ENCODE data around the gene ARHGAP4. TPM values are rescaled to one million over a fixed set of nuclear protein-coding genes. Genes with fewer than 3 reads are reported as not detected.

Gene ARHGAP4
- total and polyA plus RNA-seq, 2 donors: 11.6 to 28.4 TPM

DNA sequence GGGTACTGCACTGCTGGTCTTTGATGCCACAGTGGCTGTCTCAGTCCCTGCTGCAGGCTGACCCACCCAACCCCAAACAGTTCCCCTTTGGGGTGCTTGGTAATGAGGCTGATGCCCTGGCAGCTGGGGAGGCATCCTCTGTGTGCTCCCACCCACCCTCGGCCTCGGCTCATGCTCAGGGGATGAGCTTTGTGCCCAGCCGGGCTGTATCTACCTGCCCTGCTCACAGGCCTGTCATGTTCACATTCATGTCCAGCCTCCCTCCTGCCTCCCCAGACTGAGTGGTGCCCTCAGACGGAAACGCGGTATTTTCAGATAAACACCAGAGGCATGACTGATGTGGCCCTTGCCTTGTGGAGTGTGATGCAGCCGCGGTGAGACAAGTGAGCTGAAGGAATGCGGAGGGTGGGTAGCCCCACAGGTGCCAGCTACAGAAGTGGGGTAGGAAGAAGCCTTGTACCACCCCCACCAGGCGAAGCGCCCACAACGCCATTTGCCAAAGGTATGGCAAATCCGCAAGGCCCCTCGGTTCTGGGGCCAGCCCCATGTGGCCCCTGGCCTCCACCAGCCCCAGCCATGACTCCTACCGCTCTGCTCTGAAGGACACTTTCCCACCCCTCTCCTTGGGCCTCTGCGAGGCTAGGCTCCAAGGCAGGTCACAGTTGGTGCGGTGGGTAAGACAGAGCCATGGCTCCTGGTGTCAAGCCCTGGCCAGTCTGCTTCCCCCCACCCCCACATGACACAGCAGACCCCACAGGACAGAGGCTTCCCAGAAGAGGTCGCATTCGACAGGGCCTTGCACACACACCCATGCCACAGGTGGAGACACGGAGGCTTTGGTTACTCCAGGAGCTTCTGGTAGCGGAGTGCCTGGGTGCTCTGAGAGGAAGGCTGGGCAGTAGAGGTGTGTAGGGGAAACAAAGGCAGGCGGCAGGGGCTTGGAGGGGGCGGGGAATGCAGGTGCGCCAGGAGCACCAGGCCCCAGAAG is 20.2 kb upstream of the ARHGAP4 start:
- no peak for DNase-seq (ENCODE audit: extremely low spot score)
- H3K27ac ChIP-seq (ENCODE audit: low read depth): no peak overlapping the region
- no peak overlapping the region for H3K4me3 ChIP-seq (ENCODE audit: low read depth, low read length)
- H3K36me3 ChIP-seq (ENCODE audit: insufficient read depth): peaks cover 2% of the 10 kb centered on the region
- no peaks in the 10 kb centered on the region for H3K4me1 ChIP-seq (ENCODE audit: insufficient read depth)
- WGBS: 83% methylated on average over 24 of the region's 24 CpGs

- Histone ChIP-seq H3K4me1 (ENCODE audit: insufficient read depth) (no peaks in the 10 kb centered on the region), H3K27ac (ENCODE audit: low read depth) (no peak overlapping the region), H3K4me3 (ENCODE audit: low read depth, low read length) (no peak overlapping the region), H3K36me3 (ENCODE audit: insufficient read depth) (peaks cover 2% of the 10 kb centered on the region)
- WGBS: 54% methylated on average over 6 of the region's 6 CpGs
- no peak for DNase-seq (ENCODE audit: extremely low spot score)
Measured at GRCh38 chrX:153944800-153945150, 18.7 kb upstream of the ARHGAP4 start.

DNA sequence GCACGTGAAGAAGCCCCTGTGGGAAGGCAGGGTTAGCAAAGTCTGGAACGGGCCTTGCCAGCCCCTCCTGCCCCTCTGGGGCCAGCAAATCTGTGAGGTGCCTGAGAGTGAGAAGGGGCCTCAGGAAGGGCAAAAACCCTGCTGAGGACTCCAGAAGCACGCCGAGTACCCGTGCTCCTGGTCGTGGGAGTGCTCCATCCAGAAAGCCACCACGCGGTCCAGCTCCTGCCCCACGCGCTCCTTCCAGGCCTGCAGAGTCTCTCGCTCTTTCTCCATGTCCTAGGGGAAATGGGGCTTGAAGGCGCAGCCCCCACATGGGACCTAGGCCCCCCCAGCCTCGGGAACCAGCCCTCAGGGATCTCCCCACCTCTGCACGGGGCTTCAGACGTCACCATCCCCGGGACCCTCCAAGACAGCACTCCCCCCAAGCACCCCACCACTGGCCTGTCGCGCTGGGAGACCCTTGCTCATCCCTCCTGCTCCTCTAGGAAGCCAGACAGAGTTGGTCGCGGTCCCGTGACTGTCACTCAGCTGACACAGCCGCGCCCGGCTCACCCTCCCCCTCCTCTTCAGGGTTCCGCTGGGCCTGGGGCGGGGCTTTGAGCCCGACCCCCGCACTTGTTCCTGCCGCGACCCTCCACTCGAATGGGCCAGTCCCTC is 18.2 kb upstream of the ARHGAP4 start, which contains the start of gene RENBP:
TSS of gene RENBP (minus strand) at position 504 of the 660 bp plus-strand sequence. CDS start at position 471, 33 bp downstream.
- no peak within 1 kb of the TSS for H3K4me3 ChIP-seq (ENCODE audit: low read depth, low read length)
- no peaks in the 10 kb centered on the region for H3K4me1 ChIP-seq (ENCODE audit: insufficient read depth)
- WGBS: 28% methylated on average over 31 of the region's 31 CpGs
- no peak within 1 kb of the TSS for H3K27ac ChIP-seq (ENCODE audit: low read depth)
- no peak for DNase-seq (ENCODE audit: extremely low spot score)
- H3K36me3 ChIP-seq (ENCODE audit: insufficient read depth): peaks cover under 1% of the 10 kb centered on the region

GRCh38 chrX:153941336-153942252 is 15.5 kb upstream of the ARHGAP4 start:
- no peak overlapping the region for H3K27ac ChIP-seq (ENCODE audit: low read depth)
- no peak overlapping the region for H3K4me3 ChIP-seq (ENCODE audit: low read depth, low read length)
- 51% methylated on average over 23 of the region's 23 CpGs for WGBS
- H3K4me1 ChIP-seq (ENCODE audit: insufficient read depth): no peaks in the 10 kb centered on the region
- no peaks in the 10 kb centered on the region for H3K36me3 ChIP-seq (ENCODE audit: insufficient read depth)
- no peak for DNase-seq (ENCODE audit: extremely low spot score)

- Histone ChIP-seq H3K27ac (ENCODE audit: low read depth) (no peak overlapping the region), H3K4me1 (ENCODE audit: insufficient read depth) (no peaks in the 10 kb centered on the region), H3K4me3 (ENCODE audit: low read depth, low read length) (no peak overlapping the region), H3K36me3 (ENCODE audit: insufficient read depth) (no peaks in the 10 kb centered on the region)
- no peak for DNase-seq (ENCODE audit: extremely low spot score)
- 57% methylated on average over 7 of the region's 7 CpGs for WGBS
Measured at GRCh38 chrX:153939573-153939972, 13.5 kb upstream of the ARHGAP4 start.

GRCh38 chrX:153938226-153938786 is 12.2 kb upstream of the ARHGAP4 start:
- Histone ChIP-seq H3K27ac (ENCODE audit: low read depth) (no peak overlapping the region), H3K4me3 (ENCODE audit: low read depth, low read length) (no peak overlapping the region), H3K4me1 (ENCODE audit: insufficient read depth) (no peaks in the 10 kb centered on the region), H3K36me3 (ENCODE audit: insufficient read depth) (no peaks in the 10 kb centered on the region)
- no peak for DNase-seq (ENCODE audit: extremely low spot score)
- 76% methylated on average over 10 of the region's 10 CpGs for WGBS

GRCh38 chrX:153937056-153937455 is 11.0 kb upstream of the ARHGAP4 start:
- H3K4me3 ChIP-seq (ENCODE audit: low read depth, low read length): no peak overlapping the region
- no peaks in the 10 kb centered on the region for H3K36me3 ChIP-seq (ENCODE audit: insufficient read depth)
- H3K27ac ChIP-seq (ENCODE audit: low read depth): no peak overlapping the region
- 89% methylated on average over 3 of the region's 3 CpGs for WGBS
- no peak for DNase-seq (ENCODE audit: extremely low spot score)
- no peaks in the 10 kb centered on the region for H3K4me1 ChIP-seq (ENCODE audit: insufficient read depth)

DNA sequence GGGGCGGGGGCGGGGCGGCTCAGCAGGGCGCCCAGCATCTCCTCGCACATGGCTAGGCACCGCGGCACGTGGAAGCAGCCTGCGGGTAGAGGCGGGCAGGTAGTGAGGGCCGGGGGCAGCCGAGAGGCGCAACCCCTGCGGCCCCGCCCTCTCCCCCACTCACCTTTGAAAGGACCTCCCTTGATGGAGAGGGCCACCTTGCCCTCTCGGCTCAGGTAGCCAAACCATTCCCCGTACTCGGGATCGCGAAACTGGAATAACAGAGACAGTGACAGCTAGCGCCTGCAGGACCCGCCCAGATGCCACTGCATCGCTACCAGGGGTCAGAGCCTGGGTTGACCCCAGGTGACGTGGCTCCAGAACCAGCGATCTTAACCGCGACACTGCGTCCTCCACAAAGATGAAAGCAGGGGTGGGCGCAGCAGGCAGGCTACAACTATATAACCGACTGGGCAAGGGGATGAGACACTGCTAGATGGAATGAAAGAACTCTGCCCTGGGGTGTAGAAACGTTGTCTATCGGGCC is 9.3 kb upstream of the ARHGAP4 start:
- DNase-seq (ENCODE audit: extremely low spot score): no peak
- no peaks in the 10 kb centered on the region for H3K36me3 ChIP-seq (ENCODE audit: insufficient read depth)
- H3K4me3 ChIP-seq (ENCODE audit: low read depth, low read length): peak overlapping the region; percentile 82
- H3K27ac ChIP-seq (ENCODE audit: low read depth): no peak overlapping the region
- 8% methylated on average over 28 of the region's 32 CpGs for WGBS
- H3K4me1 ChIP-seq (ENCODE audit: insufficient read depth): no peaks in the 10 kb centered on the region

DNA sequence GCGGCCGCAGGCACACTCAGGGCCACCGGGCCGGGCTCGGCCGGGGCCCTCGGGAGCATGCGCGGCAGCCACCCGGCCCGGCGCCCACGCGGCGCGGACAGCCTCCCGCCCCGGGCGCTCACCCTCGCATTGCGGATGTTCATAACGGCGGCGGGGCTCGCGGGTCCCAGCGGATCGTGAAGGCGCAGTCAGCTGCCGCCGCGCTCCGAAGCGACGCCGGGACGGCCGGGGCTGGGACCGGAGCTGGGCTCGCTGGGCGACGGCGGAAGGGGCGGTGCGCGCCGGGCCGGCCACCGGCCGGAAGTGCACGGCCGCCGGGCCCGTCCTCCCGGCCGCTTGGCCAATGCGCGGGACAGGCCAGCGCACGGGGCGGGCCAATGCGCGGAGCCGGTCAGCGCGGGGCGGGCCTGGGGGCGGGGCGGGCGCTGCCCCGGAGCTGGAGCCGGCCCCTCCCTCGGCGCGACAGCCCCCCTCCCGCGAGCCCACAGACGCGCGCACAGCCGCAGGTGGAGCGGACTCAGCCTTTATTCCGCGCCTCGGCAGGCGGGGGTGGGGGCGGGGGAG is 8.8 kb upstream of the ARHGAP4 start, which contains the start of gene NAA10:
TSS of gene NAA10 (minus strand) at position 276 of the 564 bp plus-strand sequence. CDS start at position 143, 133 bp downstream.
- Histone ChIP-seq H3K27ac (ENCODE audit: low read depth) (no peak within 1 kb of the TSS), H3K4me1 (ENCODE audit: insufficient read depth) (no peaks in the 10 kb centered on the region), H3K4me3 (ENCODE audit: low read depth, low read length) (peak within 1 kb of the TSS; percentile 82), H3K36me3 (ENCODE audit: insufficient read depth) (no peaks in the 10 kb centered on the region)
- under 1% methylated on average over 58 of the region's 87 CpGs for WGBS
- DNase-seq (ENCODE audit: extremely low spot score): no peak

- no peak overlapping the region for H3K27ac ChIP-seq (ENCODE audit: low read depth)
- WGBS: 6% methylated on average over 33 of the region's 33 CpGs
- H3K4me3 ChIP-seq (ENCODE audit: low read depth, low read length): peak overlapping the region; percentile 82
- DNase-seq (ENCODE audit: extremely low spot score): no peak
- no peaks in the 10 kb centered on the region for H3K4me1 ChIP-seq (ENCODE audit: insufficient read depth)
- H3K36me3 ChIP-seq (ENCODE audit: insufficient read depth): no peaks in the 10 kb centered on the region
Measured at GRCh38 chrX:153934148-153934761, 8.2 kb upstream of the ARHGAP4 start.

DNA sequence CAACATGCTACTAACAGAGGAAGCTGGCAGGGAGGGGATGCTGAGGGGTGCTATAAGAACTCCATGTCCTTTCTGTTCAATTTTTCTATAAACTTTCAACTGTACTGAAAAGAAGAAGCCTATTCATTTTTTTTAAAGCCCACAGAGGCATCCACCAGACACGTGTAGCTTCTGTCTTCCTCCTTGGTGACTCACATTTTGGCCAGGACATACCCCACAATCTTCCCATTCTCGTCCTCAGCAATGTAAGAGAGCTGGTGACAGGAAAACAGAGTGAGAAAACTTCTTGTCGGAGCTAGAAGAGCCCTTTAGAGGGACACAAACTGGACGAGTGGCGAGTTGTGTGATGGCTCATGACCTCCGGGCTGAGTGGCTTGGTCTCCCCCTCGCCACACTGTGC is 7.7 kb upstream of the ARHGAP4 start:
- H3K4me1 ChIP-seq (ENCODE audit: insufficient read depth): no peaks in the 10 kb centered on the region
- H3K27ac ChIP-seq (ENCODE audit: low read depth): no peak overlapping the region
- WGBS: 32% methylated on average over 7 of the region's 7 CpGs
- no peak for DNase-seq (ENCODE audit: extremely low spot score)
- H3K36me3 ChIP-seq (ENCODE audit: insufficient read depth): no peaks in the 10 kb centered on the region
- H3K4me3 ChIP-seq (ENCODE audit: low read depth, low read length): peak overlapping the region; percentile 82

DNA sequence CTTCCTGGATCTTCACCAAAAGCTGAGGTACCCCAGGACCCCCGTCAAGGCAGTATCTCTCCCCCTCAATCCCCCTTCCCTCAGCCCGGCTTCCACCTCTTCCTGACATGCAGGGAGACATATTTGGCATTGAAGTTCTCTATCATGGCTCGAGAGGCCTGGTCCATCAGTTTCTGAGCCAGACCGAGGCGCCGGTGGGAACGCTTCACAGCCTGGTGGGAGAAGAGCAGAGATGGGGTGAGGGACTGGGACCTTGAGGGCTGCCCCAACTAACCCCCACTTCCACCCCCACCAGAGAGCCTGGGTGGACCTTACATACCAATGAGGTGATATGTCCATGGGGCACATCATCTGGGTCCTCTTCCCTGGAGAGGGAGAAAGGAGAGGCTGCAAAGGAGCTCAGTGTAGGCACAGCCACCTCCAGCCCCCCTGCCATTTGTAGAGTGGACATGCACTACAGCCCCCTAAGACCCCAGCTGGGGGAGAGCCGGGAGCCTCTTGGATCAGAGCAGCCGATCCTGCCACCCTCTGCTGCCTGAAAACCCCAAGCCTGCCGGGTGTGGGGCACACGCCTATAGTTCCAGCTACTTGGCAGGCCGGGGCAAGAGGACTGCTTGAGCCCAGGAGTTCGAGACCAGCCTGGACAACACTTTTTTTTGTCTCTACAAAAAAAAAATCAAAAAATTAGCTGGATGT is 6.3 kb upstream of the ARHGAP4 start:
- H3K36me3 ChIP-seq (ENCODE audit: insufficient read depth): no peaks in the 10 kb centered on the region
- no peaks in the 10 kb centered on the region for H3K4me1 ChIP-seq (ENCODE audit: insufficient read depth)
- H3K4me3 ChIP-seq (ENCODE audit: low read depth, low read length): no peak overlapping the region
- no peak for DNase-seq (ENCODE audit: extremely low spot score)
- no peak overlapping the region for H3K27ac ChIP-seq (ENCODE audit: low read depth)
- 92% methylated on average over 13 of the region's 13 CpGs for WGBS
